GM10266 (cell line): ENCODE results near the gene DND1.
"Not testable (repeated sequence)": the region's sequence is repeated elsewhere in the genome, so short reads cannot be mapped to it uniquely, and the experiment has no call there.

Experiments used
- DNase-seq: peaks from one replicate; pipeline ENCODE4 v3.0.0; 2012; ENCODE audit errors: extremely low spot score
- TF ChIP-seq, protein P1 (sequence below): IDR thresholded peaks from 2 replicates; pipeline ENCODE4 v1.5.1; 2012; ENCODE audit warnings: mild to moderate bottlenecking, low read depth; ENCODE audit not compliant: control insufficient read depth, insufficient read depth; ENCODE audit errors: missing control alignments

The DND1 gene

DNA sequence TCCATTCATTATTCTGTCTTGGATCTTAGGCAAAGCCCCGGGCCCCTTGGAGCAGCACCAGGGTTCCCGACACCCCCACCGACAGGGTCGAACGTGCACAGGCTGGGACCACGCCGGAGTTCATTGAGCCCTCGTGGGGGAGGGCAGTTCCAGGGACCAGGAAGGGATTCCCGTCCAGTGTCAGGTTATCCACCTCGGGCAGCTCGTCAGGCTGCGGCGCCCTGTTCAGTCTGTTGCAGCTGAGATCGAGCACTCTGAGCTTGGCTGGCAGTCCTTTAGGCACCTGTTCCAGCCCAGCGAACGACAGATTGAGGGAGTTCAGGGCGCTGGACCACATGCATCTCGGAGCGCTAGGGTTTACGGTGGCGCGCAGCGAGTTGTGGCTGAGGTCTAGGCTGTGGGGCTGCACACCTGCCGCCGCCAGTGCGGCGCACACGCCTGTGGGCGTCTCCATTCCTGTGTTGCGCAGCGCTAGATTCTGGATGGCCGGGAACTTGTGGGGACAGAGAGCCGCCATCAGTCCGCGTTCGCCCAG lies 41.5 kb downstream of the DND1 start:
- DNase-seq: no peak
- TF ChIP-seq, protein P1, sequence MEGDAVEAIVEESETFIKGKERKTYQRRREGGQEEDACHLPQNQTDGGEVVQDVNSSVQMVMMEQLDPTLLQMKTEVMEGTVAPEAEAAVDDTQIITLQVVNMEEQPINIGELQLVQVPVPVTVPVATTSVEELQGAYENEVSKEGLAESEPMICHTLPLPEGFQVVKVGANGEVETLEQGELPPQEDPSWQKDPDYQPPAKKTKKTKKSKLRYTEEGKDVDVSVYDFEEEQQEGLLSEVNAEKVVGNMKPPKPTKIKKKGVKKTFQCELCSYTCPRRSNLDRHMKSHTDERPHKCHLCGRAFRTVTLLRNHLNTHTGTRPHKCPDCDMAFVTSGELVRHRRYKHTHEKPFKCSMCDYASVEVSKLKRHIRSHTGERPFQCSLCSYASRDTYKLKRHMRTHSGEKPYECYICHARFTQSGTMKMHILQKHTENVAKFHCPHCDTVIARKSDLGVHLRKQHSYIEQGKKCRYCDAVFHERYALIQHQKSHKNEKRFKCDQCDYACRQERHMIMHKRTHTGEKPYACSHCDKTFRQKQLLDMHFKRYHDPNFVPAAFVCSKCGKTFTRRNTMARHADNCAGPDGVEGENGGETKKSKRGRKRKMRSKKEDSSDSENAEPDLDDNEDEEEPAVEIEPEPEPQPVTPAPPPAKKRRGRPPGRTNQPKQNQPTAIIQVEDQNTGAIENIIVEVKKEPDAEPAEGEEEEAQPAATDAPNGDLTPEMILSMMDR: no peak

DNA sequence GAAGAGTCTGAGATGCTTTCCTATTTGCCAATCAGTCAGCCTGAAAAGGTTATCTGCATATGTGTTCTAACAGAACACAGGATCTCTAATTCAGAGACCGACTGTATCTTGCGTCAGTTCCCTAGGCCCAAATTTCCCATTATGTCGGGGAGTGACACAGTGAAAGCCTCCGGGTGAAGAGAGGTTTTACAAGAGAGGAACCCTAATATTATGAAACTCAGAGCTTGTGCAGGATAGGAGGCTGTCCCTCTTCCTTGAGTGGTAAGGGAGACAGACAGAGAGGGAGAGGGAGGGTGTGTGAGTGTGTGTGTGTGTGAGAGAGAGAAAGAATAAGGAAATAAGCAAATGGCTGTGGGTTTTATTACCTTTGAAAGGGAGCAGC lies 42.3 kb downstream of the DND1 start:
- TF ChIP-seq, protein P1: no peak
- DNase-seq: no peak

- TF ChIP-seq, protein P1: no peak
- DNase-seq: no peak
These were observed 42.9 kb downstream of the DND1 start for GRCh38 chr5:140630292-140631035.

DNA sequence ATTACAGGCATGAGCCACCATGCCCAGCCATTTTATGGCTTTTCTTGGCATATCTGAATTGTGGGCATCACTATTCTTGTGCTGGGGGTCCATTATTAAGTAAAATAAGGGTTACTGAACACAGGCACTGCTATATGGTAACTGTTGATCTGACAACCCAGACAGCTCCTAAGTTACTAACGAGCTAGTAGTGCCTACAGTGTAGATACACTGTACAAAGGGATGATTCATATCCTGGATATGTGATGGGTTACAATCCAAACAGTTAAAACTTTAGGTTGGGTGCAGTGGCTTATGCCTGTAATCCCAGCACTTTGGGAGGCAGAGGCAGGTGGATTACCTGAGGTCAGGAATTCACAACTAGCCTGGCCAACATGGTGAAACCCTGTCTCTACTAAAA lies 44.7 kb downstream of the DND1 start:
- TF ChIP-seq, protein P1: no peak
- no peak for DNase-seq

- DNase-seq: no peak
- TF ChIP-seq, protein P1: no peak
These were observed 45.4 kb downstream of the DND1 start for GRCh38 chr5:140627972-140628371.

- DNase-seq: not testable (repeated sequence)
These were observed 48.5 kb downstream of the DND1 start for GRCh38 chr5:140624886-140625285.

GRCh38 chr5:140623061-140623460 lies 50.3 kb downstream of the DND1 start:
- not testable (repeated sequence) for DNase-seq

GRCh38 chr5:140622301-140622700 lies 51.1 kb downstream of the DND1 start:
- no peak for DNase-seq
- TF ChIP-seq, protein P1: no peak
